Measurements from ENCODE around the gene RNF207. TPM values are rescaled to one million over a fixed set of nuclear protein-coding genes. Genes with fewer than 3 reads are reported as not detected.

Gene RNF207
- polyA plus RNA-seq, 1 of the 3 experiments (the other 2 are of a cell fraction), result 25.4 TPM

GRCh38 chr1:6239213-6239752 lies 33.4 kb downstream of the RNF207 start (continued):
- TF ChIP-seq ZBTB33 (IDR thresholded peaks at IDR 0.05; ENCODE audit: borderline replicate concordance, low read depth), result no peak
- TF ChIP-seq MXI1 (IDR thresholded peaks at IDR 0.05; ENCODE audit: low read depth, low read length), result no peak
- no peak for TF ChIP-seq RFX5 (IDR thresholded peaks at IDR 0.05; ENCODE audit: low read length)
- no peak for TF ChIP-seq CTCF (IDR thresholded peaks at IDR 0.05)
- TF ChIP-seq GATA2 (CRISPR knock-in tag; IDR thresholded peaks at IDR 0.05), result no peak
- no peak for TF ChIP-seq EZH2phosphoT487 (IDR thresholded peaks at IDR 0.05; ENCODE audit: borderline replicate concordance, low read depth)
- TF ChIP-seq POLR2AphosphoS5 (IDR thresholded peaks at IDR 0.05; ENCODE audit: low read depth, low read length), result no peak
- no peak for TF ChIP-seq MAX (IDR thresholded peaks at IDR 0.05; ENCODE audit: low read depth)

GRCh38 chr1:6239950-6240768 lies 34.2 kb downstream of the RNF207 start:
- H3K27ac ChIP-seq (ENCODE audit: low read depth in 2 of 2, low read length in 1 of 2), result no peak overlapping the region
- no peak for DNase-seq
- WGBS (ENCODE audit: low lambda C conversion rate), result 77% methylated on average over 17 of the region's 17 CpGs
- no peaks in the 10 kb centered on the region for H4K20me1 ChIP-seq (ENCODE audit: insufficient read depth)
- CTCF ChIA-PET, result interaction anchor here (0.6 to 5.5 kb wide), 9 partner anchors 7 to 387 kb away, joined by 3 to 45 read pairs (median 4); no protein-coding TSS in a partner anchor
- H3F3A ChIP-seq (replicated peaks; ENCODE audit: insufficient read depth), result no peaks in the 10 kb centered on the region
- H2AFZ ChIP-seq (ENCODE audit: low read depth), result no peak overlapping the region
- no peak overlapping the region for H3K4me3 ChIP-seq (ENCODE audit: low read depth in 2 of 2, low read length in 1 of 2)
- H3K4me2 ChIP-seq, result no peak overlapping the region
- H3K4me1 ChIP-seq (ENCODE audit: control insufficient read depth in 1 of 2, insufficient read depth in 2 of 2, low read depth in 1 of 2, low read length in 1 of 2), result peaks cover 0 to under 1% of the 10 kb centered on the region in 2 experiments; a peak in 1 of 4 replicates
- no peaks in the 10 kb centered on the region for H3K9me3 ChIP-seq
- POLR2A ChIA-PET, result no interaction called here
- peaks cover 3% of the 10 kb centered on the region for H3K79me2 ChIP-seq (ENCODE audit: insufficient read depth)
- H3K9me2 ChIP-seq, result no peaks in the 10 kb centered on the region
- H3K36me3 ChIP-seq (replicated peaks in 1 of 2; ENCODE audit: control insufficient read depth in 1 of 2, insufficient read depth in 2 of 2, low read length in 1 of 2), result no peaks in the 10 kb centered on the region
- no peak overlapping the region for H3K9ac ChIP-seq
- H3K27me3 ChIP-seq (ENCODE audit: insufficient read depth), result no peaks in the 10 kb centered on the region
- TF ChIP-seq IRF3 (IDR thresholded peaks at IDR 0.05; ENCODE audit: low read depth, low read length) (no peak), CTCF (IDR thresholded peaks at IDR 0.05) (no peak), RAD21 (IDR thresholded peaks at IDR 0.05; ENCODE audit: low read length) (no peak), EZH2phosphoT487 (IDR thresholded peaks at IDR 0.05; ENCODE audit: borderline replicate concordance, low read depth) (no peak), TEAD4 (IDR thresholded peaks at IDR 0.05; ENCODE audit: borderline replicate concordance, insufficient read depth) (no peak), SMC3 (IDR thresholded peaks at IDR 0.05; ENCODE audit: low read depth, low read length) (no peak), ZBTB33 (IDR thresholded peaks at IDR 0.05; ENCODE audit: borderline replicate concordance, low read depth) (no peak), GATA2 (CRISPR knock-in tag; IDR thresholded peaks at IDR 0.05) (no peak), EP300 (IDR thresholded peaks at IDR 0.05; ENCODE audit: borderline replicate concordance in 1 of 2, low read depth in 1 of 2, low read length in 1 of 2) (no peak), RXRA (IDR thresholded peaks at IDR 0.05; ENCODE audit: borderline replicate concordance, low read depth) (no peak), POLR2AphosphoS5 (IDR thresholded peaks at IDR 0.05; ENCODE audit: low read depth, low read length) (no peak), YY1 (IDR thresholded peaks at IDR 0.05; ENCODE audit: low read depth) (no peak), FOXM1 (IDR thresholded peaks at IDR 0.05; ENCODE audit: low read depth) (no peak), NFIC (IDR thresholded peaks at IDR 0.05; ENCODE audit: borderline replicate concordance) (no peak)

Data from SK-N-SH (cell line).